Upper lobe of right lung (tissue), 1 donor: ENCODE measurements around the gene SYCP2L. TPM values are rescaled to one million over a fixed set of nuclear protein-coding genes. Genes with fewer than 3 reads are reported as not detected.

Experiments
- ATAC-seq: fragments of 200-7000 bp; cut with Tn5 transposase; one replicate; pipeline ENCODE4 v1.9.1; 2020; ENCODE audit warnings: mild to moderate bottlenecking, moderate library complexity
- DNase-seq: peaks from one replicate; pipeline ENCODE4 v3.0.0-alpha.2; 2020
- H3K27ac ChIP-seq: fragments of 200-600 bp; one replicate; pipeline ENCODE4 v1.8.0; 2022
- H3K27me3 ChIP-seq: fragments of 200-600 bp; one replicate; pipeline ENCODE4 v1.8.0; 2022; ENCODE audit warnings: mild to moderate bottlenecking
- H3K36me3 ChIP-seq: fragments of 200-600 bp; one replicate; pipeline ENCODE4 v1.8.0; 2022
- H3K4me1 ChIP-seq: fragments of 200-600 bp; one replicate; pipeline ENCODE4 v1.8.0; 2022
- H3K4me3 ChIP-seq: fragments of 200-600 bp; one replicate; pipeline ENCODE4 v1.8.0; 2022; ENCODE audit warnings: mild to moderate bottlenecking
- H3K9me3 ChIP-seq: fragments of 200-600 bp; one replicate; pipeline ENCODE4 v1.8.0; 2022
- intact Hi-C: fragments of 100-400 bp; cut with DNase I; formaldehyde crosslinking; loops from one replicate; pipeline ENCODE4 v1.11.0; 2022
- total RNA-seq: library from RNA; stranded (reverse); fragmentation: NEBNext Ultra II Directional; extraction: Animal tissue kit (Norgen Biotek cat#: 25700); gene quantifications from one replicate; pipeline ENCODE4 v1.2.1, GENCODE V29; 2021
- TF ChIP-seq, protein P1 (sequence below): fragments of 200-600 bp; IDR thresholded peaks from one replicate; pipeline ENCODE4 v1.8.0; 2022; ENCODE audit warnings: antibody characterized with exemption
- donor health status: DM: no; HTN: yes; CAD: no; lungs with severe emphysema.

SYCP2L gene
- total RNA-seq, 1 donor from 2014 or later: 0.58 TPM

DNA sequence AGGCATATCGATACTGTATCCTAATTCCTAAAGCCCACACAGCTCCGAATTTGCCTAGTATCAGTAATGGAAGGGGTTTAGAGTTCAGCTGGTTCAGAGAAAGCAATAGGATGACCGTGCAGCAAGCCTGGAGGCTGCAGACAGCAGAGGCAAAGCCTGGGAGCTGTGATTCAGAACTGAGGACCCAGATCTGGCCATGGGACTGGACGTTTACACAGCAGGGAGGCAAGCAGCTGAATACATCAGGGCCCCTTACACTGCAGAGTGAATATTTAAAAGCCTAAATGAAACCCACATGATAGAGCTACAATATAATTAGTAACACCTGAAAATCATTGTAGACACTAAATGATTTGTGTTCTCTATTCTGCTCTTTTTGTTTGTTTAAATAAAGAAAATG, 119.2 kb downstream of the SYCP2L start:
- Histone ChIP-seq H3K27ac (no peak overlapping the region), H3K4me3 (no peak overlapping the region), H3K9me3 (no peaks in the 10 kb centered on the region), H3K36me3 (no peaks in the 10 kb centered on the region), H3K4me1 (peaks cover 9% of the 10 kb centered on the region), H3K27me3 (no peaks in the 10 kb centered on the region)
- intact Hi-C loops: no loop called here
- no peak for ATAC-seq
- DNase-seq: no peak
- TF ChIP-seq, protein P1, sequence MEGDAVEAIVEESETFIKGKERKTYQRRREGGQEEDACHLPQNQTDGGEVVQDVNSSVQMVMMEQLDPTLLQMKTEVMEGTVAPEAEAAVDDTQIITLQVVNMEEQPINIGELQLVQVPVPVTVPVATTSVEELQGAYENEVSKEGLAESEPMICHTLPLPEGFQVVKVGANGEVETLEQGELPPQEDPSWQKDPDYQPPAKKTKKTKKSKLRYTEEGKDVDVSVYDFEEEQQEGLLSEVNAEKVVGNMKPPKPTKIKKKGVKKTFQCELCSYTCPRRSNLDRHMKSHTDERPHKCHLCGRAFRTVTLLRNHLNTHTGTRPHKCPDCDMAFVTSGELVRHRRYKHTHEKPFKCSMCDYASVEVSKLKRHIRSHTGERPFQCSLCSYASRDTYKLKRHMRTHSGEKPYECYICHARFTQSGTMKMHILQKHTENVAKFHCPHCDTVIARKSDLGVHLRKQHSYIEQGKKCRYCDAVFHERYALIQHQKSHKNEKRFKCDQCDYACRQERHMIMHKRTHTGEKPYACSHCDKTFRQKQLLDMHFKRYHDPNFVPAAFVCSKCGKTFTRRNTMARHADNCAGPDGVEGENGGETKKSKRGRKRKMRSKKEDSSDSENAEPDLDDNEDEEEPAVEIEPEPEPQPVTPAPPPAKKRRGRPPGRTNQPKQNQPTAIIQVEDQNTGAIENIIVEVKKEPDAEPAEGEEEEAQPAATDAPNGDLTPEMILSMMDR: no peak

DNA sequence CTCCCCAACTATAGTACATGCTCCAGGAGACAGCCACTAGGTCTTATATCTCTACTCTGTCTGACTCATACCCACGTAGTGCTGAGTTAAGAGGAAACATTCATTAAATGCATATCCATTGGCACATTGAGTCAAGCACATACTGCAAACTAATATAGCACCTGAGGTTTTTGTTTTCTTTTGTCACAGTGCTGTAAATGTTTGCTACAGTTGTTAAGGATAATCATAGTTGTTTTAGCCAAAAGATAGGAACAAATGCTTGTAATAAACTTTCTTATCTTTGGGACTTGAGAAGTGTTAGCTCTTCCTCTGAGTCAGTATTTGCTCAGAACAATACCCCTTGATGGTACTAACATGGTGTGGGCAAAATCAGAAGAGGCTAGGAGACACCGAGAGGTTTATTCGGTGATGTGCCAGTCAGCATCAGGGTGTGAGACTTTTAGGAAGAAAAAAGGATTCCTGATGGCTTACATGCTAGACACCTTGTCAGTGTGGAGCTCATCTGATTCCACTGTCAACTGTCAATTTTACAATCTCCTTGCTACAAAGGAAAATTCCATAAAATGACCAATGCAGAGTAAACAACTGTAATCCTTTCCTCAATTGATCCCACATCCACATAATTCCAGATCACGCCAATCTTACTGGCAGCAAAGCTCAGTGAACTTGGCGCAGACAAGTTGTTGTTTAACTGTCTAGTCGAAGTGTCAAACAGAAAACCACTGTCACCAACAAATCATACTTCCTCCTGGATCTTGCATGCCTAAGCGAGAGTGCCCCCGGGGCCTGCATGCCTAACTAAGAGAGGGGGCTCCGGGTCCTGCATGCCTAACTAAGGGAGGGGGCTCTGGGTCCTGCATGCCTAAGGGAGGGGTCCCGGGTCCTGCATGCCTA, 121.1 kb downstream of the SYCP2L start:
- ATAC-seq: no peak

DNA sequence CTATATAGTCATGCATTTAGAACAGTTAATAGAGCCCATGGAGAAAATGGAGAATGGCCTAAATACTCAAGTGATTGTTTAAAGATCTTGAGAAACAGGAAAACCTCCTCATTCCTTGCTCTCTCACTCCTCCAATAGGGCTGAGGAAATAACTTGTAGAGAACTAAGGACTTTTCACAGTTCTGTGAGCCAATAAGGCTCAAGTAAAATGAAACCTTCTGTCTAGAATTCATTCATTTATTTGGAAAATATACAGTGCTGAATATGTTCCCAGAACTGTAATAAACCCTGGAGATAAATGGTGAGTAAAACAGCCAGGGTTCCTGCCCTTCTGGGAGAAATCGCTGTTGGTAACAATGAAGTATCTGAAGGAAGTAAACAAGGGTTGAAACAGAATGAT, 122.0 kb downstream of the SYCP2L start:
- no peaks in the 10 kb centered on the region for H3K36me3 ChIP-seq
- H3K4me1 ChIP-seq: peaks cover 9% of the 10 kb centered on the region
- H3K27me3 ChIP-seq: peaks cover 6% of the 10 kb centered on the region
- intact Hi-C loops: no loop called here
- TF ChIP-seq, protein P1: no peak
- H3K27ac ChIP-seq: no peak overlapping the region
- DNase-seq: no peak
- no peaks in the 10 kb centered on the region for H3K9me3 ChIP-seq
- no peak for ATAC-seq
- no peak overlapping the region for H3K4me3 ChIP-seq

More for the DNA sequence above, 121.1 kb downstream of the SYCP2L start:
- peaks cover 9% of the 10 kb centered on the region for H3K4me1 ChIP-seq
- intact Hi-C loops: no loop called here
- no peak overlapping the region for H3K4me3 ChIP-seq
- TF ChIP-seq, protein P1: no peak
- peaks cover 6% of the 10 kb centered on the region for H3K27me3 ChIP-seq
- no peaks in the 10 kb centered on the region for H3K9me3 ChIP-seq
- H3K36me3 ChIP-seq: no peaks in the 10 kb centered on the region
- DNase-seq: no peak
- no peak overlapping the region for H3K27ac ChIP-seq

DNA sequence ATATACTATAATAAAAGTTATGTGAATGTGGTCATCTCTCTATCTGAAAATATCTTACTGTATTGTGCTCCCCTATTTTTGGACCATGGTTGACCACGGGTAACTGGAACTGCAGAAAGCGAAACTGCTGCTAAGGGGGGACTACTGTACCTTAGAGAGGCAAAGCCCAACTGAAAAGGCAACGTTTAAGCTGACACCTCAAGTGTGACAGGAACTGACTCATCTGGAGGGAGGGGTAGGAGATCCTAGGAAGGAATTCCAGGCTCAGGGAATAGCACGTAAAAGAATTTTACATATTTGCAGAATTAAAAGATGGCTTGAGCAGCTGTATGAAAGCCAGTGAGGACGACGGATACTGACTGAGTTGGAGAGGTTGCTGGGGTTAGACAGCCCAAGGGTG, 122.5 kb downstream of the SYCP2L start:
- Histone ChIP-seq H3K27ac (no peak overlapping the region), H3K4me3 (no peak overlapping the region), H3K9me3 (no peaks in the 10 kb centered on the region), H3K36me3 (no peaks in the 10 kb centered on the region), H3K27me3 (peaks cover 6% of the 10 kb centered on the region), H3K4me1 (peaks cover 9% of the 10 kb centered on the region)
- TF ChIP-seq, protein P1: no peak
- ATAC-seq: no peak
- intact Hi-C loops: no loop called here
- DNase-seq: no peak

DNA sequence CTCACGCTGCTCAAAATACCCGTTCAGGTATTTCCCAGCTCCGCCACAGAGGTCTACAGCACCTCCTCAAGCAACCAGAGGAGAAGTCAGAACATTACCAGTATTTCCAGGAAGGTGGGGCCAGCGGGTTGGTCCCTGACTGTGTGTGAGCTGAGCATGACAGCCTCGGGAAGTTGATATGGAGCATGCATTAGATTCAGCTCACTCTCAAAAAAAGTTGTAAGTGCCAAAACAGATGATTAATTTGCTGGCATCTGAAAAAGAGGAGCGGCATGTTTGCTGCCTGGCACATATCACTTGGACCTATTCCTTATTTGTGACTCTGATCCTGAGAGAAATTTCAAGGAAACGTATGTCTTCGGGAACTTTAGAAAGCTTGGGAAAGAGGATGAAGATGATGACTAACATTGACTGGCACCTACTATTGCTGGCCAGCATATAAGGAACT, 125.0 kb downstream of the SYCP2L start:
- H3K36me3 ChIP-seq: no peaks in the 10 kb centered on the region
- peak; percentile 36 for ATAC-seq
- intact Hi-C loops: no loop called here
- TF ChIP-seq, protein P1: no peak
- no peak overlapping the region for H3K4me3 ChIP-seq
- H3K9me3 ChIP-seq: no peaks in the 10 kb centered on the region
- no peak overlapping the region for H3K27ac ChIP-seq
- H3K27me3 ChIP-seq: peaks cover 14% of the 10 kb centered on the region
- peaks cover 9% of the 10 kb centered on the region for H3K4me1 ChIP-seq
- DNase-seq: no peak
